Activated T-cell treated with anti-CD3 and anti-CD28 coated beads, Interleukin-2, amount 50 U/mL, for 48 hours (primary cell): ENCODE data around the gene FBXL4.

Experiments
- DNase-seq, 2 experiments: peaks; one replicate each; pipeline ENCODE4 v3.0.0-alpha.2; 2020

Gene FBXL4

DNA sequence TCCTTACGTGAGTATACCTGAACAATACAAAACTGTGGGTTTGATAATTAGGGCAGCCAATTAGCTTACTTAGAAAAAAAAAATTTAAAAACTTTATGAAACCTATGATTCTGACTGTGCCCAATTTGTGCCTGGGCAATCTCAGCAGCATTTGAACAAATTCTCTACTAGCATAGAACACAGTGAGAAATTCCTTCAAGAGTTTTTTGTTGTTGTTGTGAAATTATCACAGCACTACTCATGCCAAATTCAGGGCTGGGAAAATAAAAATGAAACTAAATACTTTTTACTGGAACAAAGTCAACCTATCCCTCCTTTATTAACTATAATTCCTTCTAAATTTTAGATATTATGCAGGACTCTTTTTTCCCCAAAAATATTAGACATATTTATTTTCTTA is 70.5 kb downstream of the FBXL4 start:
- DNase-seq: no peak

DNA sequence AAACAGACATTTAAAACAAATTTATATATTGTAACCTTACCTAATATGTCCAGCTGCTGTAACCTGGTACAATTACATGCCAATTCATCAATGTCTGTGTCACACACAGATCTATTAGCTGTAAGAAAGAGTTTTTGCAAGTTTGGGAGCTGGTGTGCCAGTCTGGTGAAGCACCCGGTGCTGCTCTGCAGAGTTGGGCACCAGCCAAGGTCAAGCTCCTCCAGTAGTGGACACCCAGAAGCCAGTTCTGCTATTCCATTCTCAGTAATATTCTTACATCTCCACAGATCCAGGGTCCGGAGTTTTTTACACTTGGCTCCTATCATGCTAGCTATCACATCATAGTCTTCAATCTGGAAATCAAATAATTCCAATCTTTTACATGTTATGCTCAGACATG is 72.4 kb downstream of the FBXL4 start:
- DNase-seq: no peak

DNA sequence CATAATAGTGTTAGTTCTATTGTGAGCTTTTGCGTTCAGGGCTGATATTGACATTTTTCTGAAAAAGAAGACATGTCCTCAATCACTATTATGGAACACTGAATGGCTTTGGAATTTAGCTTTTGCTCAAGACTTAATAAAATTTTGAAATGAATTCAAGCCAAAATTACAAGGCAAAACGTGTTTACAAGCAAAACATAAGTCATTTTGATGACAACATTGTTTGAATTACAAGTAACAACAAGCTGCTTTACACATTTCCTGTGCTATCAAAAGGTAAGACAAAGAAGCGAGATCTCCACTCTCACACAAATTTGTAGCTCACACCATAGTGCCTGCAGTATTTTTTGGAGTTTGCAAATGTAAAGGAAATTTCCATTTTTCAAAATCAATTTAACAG is 75.9 kb downstream of the FBXL4 start:
- no peak for DNase-seq

DNA sequence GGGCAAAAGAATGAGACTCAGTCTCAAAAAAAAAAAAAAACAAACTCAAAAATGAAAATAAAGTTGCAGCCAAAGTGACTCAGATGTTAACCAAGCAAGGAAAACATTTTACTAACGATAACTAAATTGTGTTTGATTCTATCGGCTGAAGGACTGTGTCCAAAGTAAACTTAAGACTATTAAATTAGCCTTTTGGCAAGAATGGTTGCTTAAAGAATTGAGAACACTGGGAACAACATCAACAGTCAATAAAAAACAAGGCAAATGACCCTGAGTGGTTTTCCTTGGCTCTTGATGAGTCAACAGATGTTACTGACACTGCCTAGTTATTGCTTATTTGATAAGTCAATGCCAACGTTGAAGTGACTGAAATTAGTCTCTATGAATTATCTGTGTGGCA is 76.7 kb downstream of the FBXL4 start:
- no peak for DNase-seq

DNA sequence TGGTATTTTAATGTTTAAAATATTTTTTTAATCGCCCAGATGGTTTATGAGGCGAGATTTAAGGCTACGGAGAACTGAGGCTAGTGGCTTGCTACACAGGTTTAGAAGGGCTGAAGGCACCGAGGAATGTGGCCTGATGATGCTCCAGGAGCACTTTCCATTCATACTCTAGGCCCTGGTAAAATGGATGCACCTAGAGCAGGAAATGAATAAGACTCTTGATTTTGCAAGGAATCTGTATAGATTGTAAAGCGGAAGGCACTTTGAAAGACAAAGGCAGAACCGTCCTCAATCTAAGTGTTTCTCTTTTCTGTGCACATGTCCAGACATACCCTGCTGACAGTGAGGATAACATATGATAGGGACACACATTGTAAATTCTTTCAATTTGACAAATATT is 83.2 kb downstream of the FBXL4 start:
- no peak for DNase-seq

DNA sequence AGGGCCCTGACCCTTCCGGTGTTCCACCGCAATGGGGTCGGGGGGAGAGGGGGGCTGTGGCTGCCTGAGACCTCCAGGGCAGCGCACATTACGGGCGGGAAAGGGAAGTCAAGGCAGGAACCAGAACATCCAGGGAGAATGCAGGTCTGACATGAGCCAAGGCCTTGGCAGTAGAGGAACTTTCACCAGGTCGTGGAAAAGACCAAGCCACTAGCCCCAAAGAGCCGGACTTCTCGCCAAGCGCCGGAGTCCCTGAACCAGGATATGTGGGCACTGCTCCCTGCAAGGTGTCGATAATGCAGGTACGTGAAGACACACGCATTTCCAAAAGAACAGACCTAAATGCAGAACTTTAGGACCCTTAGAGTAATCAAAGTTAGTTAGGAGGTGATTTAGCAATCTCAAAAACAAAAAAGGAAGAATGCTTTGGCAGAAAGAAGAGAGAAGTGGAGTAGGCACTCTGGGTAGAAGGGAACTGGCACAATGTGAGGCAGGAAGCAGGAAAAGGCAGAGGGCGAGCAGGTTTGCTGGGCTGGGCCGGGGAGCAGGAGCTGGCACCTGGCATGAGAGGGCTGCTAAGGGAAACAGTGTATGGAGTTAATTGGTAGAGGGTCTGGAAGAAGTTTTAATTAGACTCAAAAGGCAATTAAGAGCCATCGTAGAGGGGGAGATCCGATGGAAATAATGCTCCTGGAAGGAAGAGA is 99.1 kb downstream of the FBXL4 start:
- no peak for DNase-seq

DNA sequence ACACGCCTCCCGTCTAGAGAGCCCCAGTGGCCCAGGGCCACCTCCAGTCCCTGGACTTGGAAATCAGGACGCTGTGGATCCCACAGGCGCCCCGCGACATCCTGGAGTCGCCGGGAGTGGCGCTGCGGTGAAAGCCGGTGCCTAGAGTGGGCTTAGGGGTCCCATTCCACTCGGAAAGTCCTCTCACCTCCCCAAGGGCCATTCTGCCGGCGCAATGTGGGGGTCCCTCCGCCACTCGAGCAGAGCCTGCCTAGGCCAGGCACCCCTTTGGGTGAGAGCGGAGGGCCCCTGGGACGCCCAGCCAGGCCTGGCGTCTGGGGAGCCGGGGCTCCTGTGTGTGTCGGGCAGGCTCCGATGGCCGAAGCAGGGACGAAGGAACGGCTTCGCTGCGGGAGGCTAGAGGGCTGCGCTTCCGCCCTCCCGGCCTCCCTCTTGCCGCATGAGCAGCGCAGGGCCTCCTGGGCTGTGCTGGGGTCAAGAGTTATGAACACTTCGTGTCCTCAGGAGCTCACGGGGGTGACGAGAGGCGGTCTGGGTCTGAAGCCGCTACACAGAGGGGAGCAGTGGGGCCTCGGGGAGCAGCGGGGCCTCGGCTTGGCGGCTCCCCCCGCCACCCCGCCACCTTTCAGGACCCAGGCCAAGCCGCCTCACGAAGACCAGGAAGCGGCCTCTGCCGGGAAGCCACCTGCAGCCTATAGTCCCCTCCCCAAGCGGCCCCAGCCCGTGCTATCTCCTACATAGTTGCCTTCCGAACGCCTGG is 99.8 kb downstream of the FBXL4 start:
- peak in 1 of 2 experiments; percentile 27 for DNase-seq

- no peak for DNase-seq
Measured at GRCh38 chr6:98847416-98847778, 100.3 kb downstream of the FBXL4 start.

DNA sequence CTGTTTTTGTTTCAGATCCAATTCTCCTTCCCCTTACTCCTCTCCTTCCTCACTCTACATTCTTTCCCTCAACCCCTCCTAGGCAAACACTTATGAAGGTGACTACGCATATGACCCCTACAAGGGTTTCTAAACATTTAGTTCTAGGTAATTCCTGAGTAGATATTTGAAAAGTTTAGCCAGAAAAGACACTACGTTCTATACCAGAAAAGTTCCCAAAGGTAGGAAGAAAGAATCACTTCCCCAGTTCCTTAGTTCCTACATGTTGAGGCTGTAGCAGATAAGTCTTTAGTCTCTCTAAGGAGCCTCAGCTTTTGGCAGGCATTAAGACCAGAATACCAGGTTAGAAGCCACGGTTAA is 101.7 kb downstream of the FBXL4 start:
- no peak for DNase-seq

- DNase-seq: peak; percentile 81 to 84
Measured at GRCh38 chr6:98845211-98846020, 102.3 kb downstream of the FBXL4 start.

DNA sequence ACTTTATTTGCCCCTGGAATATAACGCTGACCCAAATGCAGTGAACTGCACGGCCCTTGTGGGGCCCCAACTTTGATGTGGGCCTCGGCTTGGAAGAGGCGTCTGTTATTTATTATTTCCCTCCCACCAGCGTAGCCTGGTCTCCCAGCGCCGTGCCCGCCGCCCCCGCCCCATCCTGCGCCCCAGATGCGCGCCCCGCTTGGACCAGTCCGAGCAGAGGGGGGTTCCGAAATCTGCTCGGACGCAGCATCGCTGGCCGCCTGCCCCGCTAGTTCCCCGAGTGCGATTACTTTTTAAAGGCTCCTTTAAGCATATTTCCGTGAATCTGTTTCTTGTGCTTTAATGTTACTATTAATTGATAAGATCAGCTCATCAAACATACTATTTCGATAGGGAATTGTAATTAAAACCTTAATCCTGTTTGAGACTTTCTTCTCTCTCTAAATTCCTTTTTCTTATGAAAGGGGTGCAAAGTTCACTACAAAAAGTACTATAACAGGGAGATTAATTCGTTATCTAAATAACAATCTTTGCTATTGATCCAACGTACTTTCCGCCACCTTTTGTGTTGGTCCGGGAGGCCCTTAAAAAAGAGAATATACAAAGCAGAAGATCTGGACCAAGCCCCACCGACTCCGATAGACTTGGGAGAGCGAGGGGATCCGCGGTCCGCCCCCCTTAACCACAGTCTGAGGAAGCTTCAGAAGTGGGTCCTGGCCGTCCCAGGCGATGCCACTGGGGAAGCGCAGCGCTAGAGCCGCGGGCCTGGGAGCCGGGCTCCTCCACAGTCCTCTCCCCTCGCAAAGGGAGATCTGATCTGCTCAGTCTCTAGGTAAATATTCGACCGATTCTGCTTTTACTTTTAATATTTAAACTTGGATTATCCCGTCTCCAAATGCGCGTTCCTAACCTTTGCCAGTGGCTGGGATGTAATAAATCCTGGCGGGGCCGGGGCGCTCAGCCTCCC is 103.2 kb downstream of the FBXL4 start:
- no peak for DNase-seq

DNA sequence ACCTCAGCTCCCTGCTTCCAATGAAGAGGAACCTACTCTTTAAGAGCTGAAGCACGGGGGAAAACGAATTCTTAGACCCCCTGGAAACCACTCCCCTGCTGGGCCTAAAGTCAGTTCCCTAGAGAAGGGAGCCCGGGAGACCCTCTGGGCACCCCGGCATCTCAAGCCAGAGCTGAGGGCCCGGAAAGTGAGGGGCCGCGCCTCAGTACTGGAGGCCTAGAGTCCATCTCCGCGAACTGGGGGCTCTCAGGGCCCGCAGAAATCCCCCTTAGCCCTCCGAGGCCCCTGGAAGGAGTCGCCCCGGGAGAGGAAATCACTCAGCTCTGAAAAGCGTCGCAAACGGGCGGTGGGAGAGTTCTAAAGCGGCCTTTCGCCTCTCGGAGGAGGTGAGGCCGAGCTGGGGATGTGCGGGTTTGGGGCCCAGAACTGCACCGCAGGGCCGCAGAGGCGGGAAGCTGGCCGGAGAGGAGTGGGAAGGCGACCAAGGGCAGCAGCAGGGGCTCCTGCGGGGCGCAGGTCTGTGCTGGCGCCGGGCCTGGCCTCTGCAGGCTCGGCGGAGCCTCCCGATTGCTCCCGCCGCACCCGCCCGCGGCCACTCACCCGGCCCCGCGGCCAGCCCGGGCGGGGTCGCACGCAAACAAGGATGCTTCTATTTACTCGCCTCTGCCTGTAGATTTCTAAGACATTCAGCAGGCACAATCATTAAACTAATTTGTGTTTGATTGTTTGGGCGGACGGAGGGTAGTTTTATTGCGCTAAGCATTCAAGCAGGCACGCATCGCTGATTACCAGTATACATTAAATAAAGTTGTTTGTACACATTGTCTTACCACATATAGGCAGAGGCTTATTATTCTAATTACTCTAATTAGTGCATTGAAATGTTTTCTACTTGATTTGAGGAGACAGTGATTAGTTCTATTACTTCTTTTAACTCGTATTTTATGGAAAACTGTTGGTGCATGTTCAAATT is 104.2 kb downstream of the FBXL4 start:
- DNase-seq: peak in 1 of 2 experiments; percentile 32

DNA sequence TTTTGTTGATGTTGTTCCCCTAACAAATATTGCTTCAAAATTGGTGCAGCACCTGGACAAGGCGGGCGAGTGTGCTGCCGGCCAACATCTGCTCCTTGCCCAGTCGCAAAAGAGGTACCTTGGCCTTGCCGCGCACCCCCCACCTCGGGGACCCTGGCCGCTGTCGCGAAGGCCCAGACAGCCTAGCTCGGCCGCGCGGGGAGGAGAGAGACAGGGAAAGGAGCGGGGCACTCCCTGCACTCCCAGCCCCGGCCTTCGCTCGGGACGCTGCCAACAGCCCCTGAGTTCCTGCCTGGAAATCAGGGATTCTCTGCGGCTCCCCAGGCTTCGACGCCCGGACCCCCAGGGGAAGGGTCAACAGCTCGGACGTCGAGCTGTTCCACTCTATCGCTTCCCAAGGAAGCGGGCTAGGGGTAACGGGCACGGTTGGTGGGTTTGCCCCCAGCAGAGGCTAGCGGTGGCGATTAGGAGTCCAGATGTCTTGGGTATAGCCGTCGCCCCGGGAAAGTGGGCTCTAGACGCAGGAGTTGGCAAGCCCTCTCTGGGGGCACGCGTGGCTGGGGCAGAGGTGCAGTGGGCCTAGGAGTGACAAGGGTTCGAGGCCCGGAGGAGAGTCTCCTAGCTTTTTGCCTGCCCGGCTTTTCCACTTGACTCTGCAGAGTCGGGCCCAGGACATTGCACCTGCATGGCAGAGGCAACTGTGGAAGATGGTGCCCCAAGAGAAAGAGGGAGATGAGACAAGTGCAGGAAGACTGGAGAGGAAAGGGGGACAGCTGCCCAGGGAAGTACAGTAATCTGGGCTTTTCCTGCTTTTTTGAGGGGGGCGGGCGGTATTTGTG is 105.2 kb downstream of the FBXL4 start:
- no peak for DNase-seq

GRCh38 chr6:98841621-98842341 is 106.0 kb downstream of the FBXL4 start:
- no peak for DNase-seq

DNA sequence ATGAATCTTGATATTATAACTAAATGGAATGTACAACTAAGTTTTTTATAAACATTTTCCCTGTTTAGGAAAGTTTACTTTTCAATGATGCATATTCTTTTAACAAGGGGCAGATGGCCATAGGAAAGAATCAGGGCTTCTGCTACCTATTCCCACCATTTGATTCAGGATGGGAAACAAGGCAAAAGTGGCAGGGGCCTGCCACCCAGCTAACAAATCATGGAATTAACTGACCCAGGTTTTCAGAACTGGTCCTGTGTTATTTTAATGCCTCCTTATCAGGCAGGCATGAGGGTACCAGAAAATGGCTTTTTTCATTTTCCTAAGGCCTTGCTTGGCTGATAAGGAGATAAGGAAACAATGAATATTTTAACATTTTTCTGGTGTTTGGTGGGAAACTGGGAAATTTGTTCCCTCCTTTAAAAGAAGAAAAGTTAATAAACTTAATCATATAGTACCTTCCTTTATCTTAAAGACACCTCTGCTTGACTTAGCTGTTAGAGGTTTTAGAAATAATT is 106.7 kb downstream of the FBXL4 start:
- no peak for DNase-seq

DNA sequence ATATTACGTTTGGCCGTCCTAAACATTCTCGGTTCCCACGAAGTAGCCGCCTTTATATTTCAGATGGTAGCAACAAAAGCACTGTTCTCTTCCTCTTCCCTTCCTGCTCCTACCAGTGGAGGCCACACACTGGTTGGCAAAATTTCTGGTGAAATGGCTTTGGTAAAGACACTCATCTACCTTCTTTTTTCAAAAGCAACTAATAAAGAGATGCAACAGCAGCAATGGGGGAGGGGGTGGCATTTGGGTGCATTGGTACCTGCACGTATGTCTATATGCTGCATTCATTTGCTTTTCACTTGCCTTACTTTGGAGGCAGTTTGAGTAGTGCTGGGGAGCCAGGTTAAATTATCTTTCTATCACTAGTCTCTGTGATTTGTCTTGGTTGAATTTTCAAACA is 107.4 kb downstream of the FBXL4 start:
- DNase-seq: no peak

- DNase-seq: no peak
Measured at GRCh38 chr6:98839781-98840361, 107.9 kb downstream of the FBXL4 start.

DNA sequence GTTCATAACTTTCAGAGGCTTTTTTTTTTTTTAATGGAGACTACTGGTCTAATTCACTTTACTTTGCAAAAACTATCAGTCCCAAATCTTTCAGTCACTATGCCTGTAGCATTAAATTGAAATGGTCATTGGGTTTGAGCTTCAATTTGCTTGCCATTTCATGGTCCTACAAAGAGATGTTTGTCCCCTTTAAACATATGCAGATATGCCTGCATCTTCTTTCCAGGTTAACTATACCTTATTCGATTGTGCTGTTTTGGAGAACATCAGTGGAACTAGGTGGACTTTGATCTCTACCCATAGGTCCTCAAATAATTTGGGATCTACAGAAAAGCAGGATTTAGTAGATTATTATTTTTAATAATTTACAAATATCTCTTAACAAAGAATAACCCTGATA is 108.8 kb downstream of the FBXL4 start:
- no peak for DNase-seq

DNA sequence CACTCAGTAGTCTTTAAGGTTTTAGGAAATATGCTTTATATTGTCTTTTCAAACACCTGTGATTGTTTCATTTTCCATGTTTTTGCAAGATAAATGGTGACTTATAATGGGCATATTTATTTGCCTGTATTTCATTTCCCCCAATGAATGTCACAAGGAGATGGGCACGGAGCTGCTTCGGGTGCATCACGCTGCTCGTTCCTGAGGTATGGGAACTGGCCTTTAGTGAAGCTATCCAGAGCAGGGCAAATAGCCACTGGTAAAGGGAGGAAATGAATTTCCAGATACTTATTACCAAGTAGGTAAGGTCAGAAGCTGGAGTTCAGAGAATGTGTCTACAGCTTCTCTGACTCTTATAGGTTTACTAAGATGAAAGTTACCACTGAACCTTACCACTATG is 109.7 kb downstream of the FBXL4 start:
- no peak for DNase-seq
